SK-N-SH treated with all-trans-retinoic acid at 6 μM for 48 hours (cell line): Measurements from ENCODE around the gene RETREG1.

Experiments used
- ATAC-seq: fragments of 200-7000 bp; cut with Tn5 transposase; 3 replicates; pipeline ENCODE4 v1.9.1; 2020; ENCODE audit warnings: mild to moderate bottlenecking, moderate library complexity
- ARNTL ChIP-seq: fragments of 450-650 bp; formaldehyde crosslinking; IDR thresholded peaks from 2 replicates; pipeline ENCODE4 v1.5.0; 2020; ENCODE audit warnings: low read depth, mild to moderate bottlenecking, moderate library complexity, borderline replicate concordance
- BACH2 ChIP-seq: fragments of 250-450 bp; sonication (Bioruptor Pico); IDR thresholded peaks from 2 replicates; pipeline ENCODE4 v1.9.0; 2021; ENCODE audit warnings: mild to moderate bottlenecking, borderline replicate concordance
- CREB5 ChIP-seq: fragments of 250-450 bp; sonication (Bioruptor Pico); IDR thresholded peaks from 2 replicates; pipeline ENCODE4 v1.5.1; 2020; ENCODE audit warnings: low read depth, mild to moderate bottlenecking, moderate library complexity
- CSRNP3 ChIP-seq: fragments of 250-450 bp; sonication (Bioruptor Pico); IDR thresholded peaks from 2 replicates; pipeline ENCODE4 v1.5.1; 2021; ENCODE audit warnings: mild to moderate bottlenecking, moderate library complexity
- ESRRG ChIP-seq: fragments of 250-450 bp; sonication (Bioruptor Pico); IDR thresholded peaks from 2 replicates; pipeline ENCODE4 v1.6.1; 2021; ENCODE audit warnings: mild to moderate bottlenecking
- GLIS3 ChIP-seq: fragments of 250-450 bp; sonication (Bioruptor Pico); IDR thresholded peaks from 2 replicates; pipeline ENCODE4 v1.5.0; 2020; ENCODE audit warnings: mild to moderate bottlenecking, moderate library complexity
- ISL1 ChIP-seq: fragments of 250-450 bp; sonication (Bioruptor Pico); IDR thresholded peaks from 2 replicates; pipeline ENCODE4 v2.1.2; 2022; ENCODE audit warnings: mild to moderate bottlenecking, moderate library complexity
- OSR1 ChIP-seq: fragments of 250-450 bp; sonication (Bioruptor Pico); IDR thresholded peaks from 2 replicates; pipeline ENCODE4 v1.8.0; 2022; ENCODE audit warnings: moderate library complexity, mild to moderate bottlenecking, inconsistent platforms
- PATZ1 ChIP-seq: fragments of 250-450 bp; sonication (Bioruptor Pico); IDR thresholded peaks from 2 replicates; pipeline ENCODE4 v1.8.0; 2020; ENCODE audit warnings: mild to moderate bottlenecking, moderate library complexity, borderline replicate concordance
- POU6F1 ChIP-seq: fragments of 250-450 bp; sonication (Bioruptor Pico); IDR thresholded peaks from 2 replicates; pipeline ENCODE4 v1.8.0; 2021; ENCODE audit warnings: low read depth, mild to moderate bottlenecking, moderate library complexity, borderline replicate concordance
- PPARA ChIP-seq: fragments of 250-450 bp; sonication (Bioruptor Pico); IDR thresholded peaks from 2 replicates; pipeline ENCODE4 v1.5.0; 2020; ENCODE audit warnings: mild to moderate bottlenecking, borderline replicate concordance
- RARB ChIP-seq: fragments of 250-450 bp; sonication (Bioruptor Pico); IDR thresholded peaks from 2 replicates; pipeline ENCODE4 v1.8.0; 2021; ENCODE audit warnings: mild to moderate bottlenecking, moderate library complexity
- SNAI2 ChIP-seq: fragments of 250-450 bp; sonication (Bioruptor Pico); IDR thresholded peaks from 2 replicates; pipeline ENCODE4 v1.5.0; 2020; ENCODE audit warnings: mild to moderate bottlenecking, moderate library complexity
- TCF4 ChIP-seq: fragments of 250-450 bp; sonication (Bioruptor Pico); IDR thresholded peaks from 2 replicates; pipeline ENCODE4 v1.8.0; 2021; ENCODE audit warnings: mild to moderate bottlenecking, moderate library complexity, borderline replicate concordance
- TOX ChIP-seq: fragments of 250-450 bp; sonication (Bioruptor Pico); IDR thresholded peaks from 2 replicates; pipeline ENCODE4 v1.8.0; 2021; ENCODE audit warnings: mild to moderate bottlenecking, moderate library complexity, borderline replicate concordance
- TSHZ2 ChIP-seq: fragments of 250-450 bp; sonication (Bioruptor Pico); IDR thresholded peaks from 2 replicates; pipeline ENCODE4 v1.5.0; 2020; ENCODE audit warnings: mild to moderate bottlenecking, moderate library complexity
- ZC3H10 ChIP-seq: fragments of 250-450 bp; sonication (Bioruptor Pico); IDR thresholded peaks from 2 replicates; pipeline ENCODE4 v1.5.1; 2021; ENCODE audit warnings: mild to moderate bottlenecking, moderate library complexity
- ZFP3 ChIP-seq: fragments of 250-450 bp; sonication (Bioruptor Pico); IDR thresholded peaks from 2 replicates; pipeline ENCODE4 v1.5.0; 2020; ENCODE audit warnings: mild to moderate bottlenecking, moderate library complexity
- ZFP30 ChIP-seq: fragments of 450-650 bp; formaldehyde crosslinking; IDR thresholded peaks from 2 replicates; pipeline ENCODE4 v1.5.0; 2022; ENCODE audit warnings: mild to moderate bottlenecking, moderate library complexity
- ZNF565 ChIP-seq: fragments of 450-650 bp; formaldehyde crosslinking; conservative IDR thresholded peaks from 2 replicates; pipeline ENCODE4 v1.5.0; 2020; ENCODE audit warnings: low read depth, mild to moderate bottlenecking, moderate library complexity
- ZNF70 ChIP-seq: fragments of 450-650 bp; formaldehyde crosslinking; IDR thresholded peaks from 2 replicates; pipeline ENCODE4 v1.5.0; 2020; ENCODE audit warnings: mild to moderate bottlenecking, moderate library complexity
- ZNF8 ChIP-seq: fragments of 450-650 bp; formaldehyde crosslinking; IDR thresholded peaks from 2 replicates; pipeline ENCODE4 v1.5.0; 2020; ENCODE audit warnings: mild to moderate bottlenecking, moderate library complexity

RETREG1 gene

DNA sequence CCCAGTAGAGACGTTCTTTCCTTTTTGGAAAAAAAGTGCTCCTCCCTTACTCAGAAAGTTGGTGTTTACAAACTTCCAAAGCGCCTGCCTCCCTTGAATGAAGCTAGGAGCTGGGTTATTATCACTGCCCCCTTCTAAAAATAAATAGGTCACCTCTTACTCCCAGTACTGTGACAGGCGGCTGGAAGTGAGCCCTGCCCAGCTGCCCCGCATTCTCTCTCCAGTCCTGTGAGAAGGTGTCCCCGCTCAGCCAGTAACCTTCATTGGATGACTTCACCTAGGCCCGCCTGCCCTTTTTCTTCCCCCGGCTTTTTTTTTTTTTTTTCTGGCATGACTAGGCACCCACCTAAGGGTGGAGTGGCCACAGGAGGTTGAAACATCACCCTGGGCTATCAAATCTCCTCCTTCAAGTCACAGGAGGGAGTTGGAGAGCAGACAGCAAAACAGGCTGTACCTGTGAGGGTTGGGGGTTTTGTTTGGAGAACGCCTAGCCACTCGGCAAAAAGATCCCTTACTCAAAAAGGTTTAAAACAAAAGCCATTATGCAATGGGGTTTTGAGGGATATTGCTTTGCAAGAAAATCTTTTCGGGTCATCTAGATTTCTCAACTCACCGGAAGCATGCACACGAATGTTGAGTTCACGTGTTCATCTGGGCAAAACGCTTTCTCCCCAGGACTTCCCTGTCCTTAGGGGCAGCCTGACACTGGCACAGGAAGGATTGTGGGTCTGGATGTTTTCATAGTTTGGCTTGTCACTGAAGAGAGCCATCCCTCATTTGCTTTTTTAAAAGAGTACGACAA is 107.9 kb downstream of the RETREG1 start:
- TF ChIP-seq PATZ1 (CRISPR knock-in tag) (no peak), RARB (CRISPR knock-in tag) (no peak), ZC3H10 (CRISPR knock-in tag) (no peak), ZNF70 (CRISPR knock-in tag) (no peak), ESRRG (CRISPR knock-in tag) (no peak), ISL1 (CRISPR knock-in tag) (no peak), PPARA (CRISPR knock-in tag) (no peak), TSHZ2 (CRISPR knock-in tag) (no peak), ZFP30 (no peak), ZNF8 (CRISPR knock-in tag) (no peak), ARNTL (no peak), TCF4 (CRISPR knock-in tag) (no peak), BACH2 (no peak), ZFP3 (CRISPR knock-in tag) (no peak), SNAI2 (CRISPR knock-in tag) (no peak), TOX (CRISPR knock-in tag) (no peak), OSR1 (no peak), CSRNP3 (CRISPR knock-in tag) (no peak), GLIS3 (CRISPR knock-in tag) (no peak), POU6F1 (CRISPR knock-in tag) (no peak)
- no peak for ATAC-seq

DNA sequence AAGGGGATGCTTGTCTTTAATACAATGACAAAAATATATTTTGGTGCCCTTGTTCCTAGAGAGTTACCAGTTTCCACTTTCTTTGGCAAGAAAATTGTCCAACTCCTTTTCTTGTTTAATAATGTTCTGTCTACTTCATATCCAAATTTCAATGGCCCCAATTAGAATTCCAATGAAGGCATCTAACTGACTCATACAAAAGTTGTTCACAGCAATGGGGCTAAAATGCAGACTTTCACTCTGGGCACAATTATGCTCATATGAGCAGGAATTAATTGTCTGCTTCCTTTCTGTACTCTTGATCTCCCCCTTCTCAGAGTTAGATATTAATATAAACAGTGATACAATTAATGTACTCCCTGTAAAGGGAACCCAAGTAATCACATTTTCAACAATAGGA is 109.1 kb downstream of the RETREG1 start:
- TF ChIP-seq TSHZ2 (CRISPR knock-in tag): no peak
- TF ChIP-seq ZNF565 (CRISPR knock-in tag): no peak
- no peak for TF ChIP-seq ZFP3 (CRISPR knock-in tag)
- no peak for TF ChIP-seq TCF4 (CRISPR knock-in tag)
- TF ChIP-seq CREB5: no peak
- no peak for TF ChIP-seq RARB (CRISPR knock-in tag)
- TF ChIP-seq GLIS3 (CRISPR knock-in tag): no peak
- no peak for TF ChIP-seq PATZ1 (CRISPR knock-in tag)
- ATAC-seq: no peak
